ENCODE measurements around the gene TENM4. TPM values are rescaled to one million over a fixed set of nuclear protein-coding genes. Genes with fewer than 3 reads are reported as not detected.
A peak's percentile ranks its signal among the peaks of the same experiment; 100 is the strongest.

TENM4 gene
- total RNA-seq, 1 donor from 2014 or later = 112 TPM

- no peak for DNase-seq
Observed at GRCh38 chr11:79168530-79169110, 272.2 kb downstream of the TENM4 start.

GRCh38 chr11:79167510-79168188, 273.2 kb downstream of the TENM4 start:
- DNase-seq = peak; percentile 49

- DNase-seq = no peak
Observed at GRCh38 chr11:79165908-79166307, 274.9 kb downstream of the TENM4 start.

- no peak for DNase-seq
Observed at GRCh38 chr11:79160791-79161403, 279.9 kb downstream of the TENM4 start.

GRCh38 chr11:79159657-79160450, 281.0 kb downstream of the TENM4 start:
- no peak for DNase-seq

- DNase-seq = no peak
Observed at GRCh38 chr11:79157738-79158137, 283.1 kb downstream of the TENM4 start.

GRCh38 chr11:79156031-79156430, 284.8 kb downstream of the TENM4 start:
- DNase-seq = no peak

- no peak for DNase-seq
Observed at GRCh38 chr11:79155237-79155636, 285.6 kb downstream of the TENM4 start.

GRCh38 chr11:79152511-79152910, 288.3 kb downstream of the TENM4 start:
- peak; percentile 16 for DNase-seq

GRCh38 chr11:79151396-79151795, 289.4 kb downstream of the TENM4 start:
- no peak for DNase-seq

- no peak for DNase-seq
Observed at GRCh38 chr11:79150966-79151365, 289.9 kb downstream of the TENM4 start.

- DNase-seq = no peak
Observed at GRCh38 chr11:79150320-79150719, 290.5 kb downstream of the TENM4 start.

GRCh38 chr11:79147731-79148130, 293.1 kb downstream of the TENM4 start:
- DNase-seq = no peak

GRCh38 chr11:79147011-79147410, 293.8 kb downstream of the TENM4 start:
- DNase-seq = no peak

- no peak for DNase-seq
Observed at GRCh38 chr11:79139900-79140299, 300.9 kb downstream of the TENM4 start.

GRCh38 chr11:79129702-79130101, 311.1 kb downstream of the TENM4 start:
- no peak for DNase-seq

GRCh38 chr11:79128291-79128690, 312.5 kb downstream of the TENM4 start:
- no peak for DNase-seq

GRCh38 chr11:79122759-79123158, 318.1 kb downstream of the TENM4 start:
- no peak for DNase-seq

GRCh38 chr11:79121351-79121750, 319.5 kb downstream of the TENM4 start:
- DNase-seq = no peak

- no peak for DNase-seq
Observed at GRCh38 chr11:79119491-79120284, 321.1 kb downstream of the TENM4 start.

GRCh38 chr11:79117488-79117887, 323.3 kb downstream of the TENM4 start:
- DNase-seq = no peak

GRCh38 chr11:79116600-79116999, 324.2 kb downstream of the TENM4 start:
- DNase-seq = no peak

Data from occipital lobe (tissue), 2 donors.